ENCODE measurements around the gene TMEM82.

DNA sequence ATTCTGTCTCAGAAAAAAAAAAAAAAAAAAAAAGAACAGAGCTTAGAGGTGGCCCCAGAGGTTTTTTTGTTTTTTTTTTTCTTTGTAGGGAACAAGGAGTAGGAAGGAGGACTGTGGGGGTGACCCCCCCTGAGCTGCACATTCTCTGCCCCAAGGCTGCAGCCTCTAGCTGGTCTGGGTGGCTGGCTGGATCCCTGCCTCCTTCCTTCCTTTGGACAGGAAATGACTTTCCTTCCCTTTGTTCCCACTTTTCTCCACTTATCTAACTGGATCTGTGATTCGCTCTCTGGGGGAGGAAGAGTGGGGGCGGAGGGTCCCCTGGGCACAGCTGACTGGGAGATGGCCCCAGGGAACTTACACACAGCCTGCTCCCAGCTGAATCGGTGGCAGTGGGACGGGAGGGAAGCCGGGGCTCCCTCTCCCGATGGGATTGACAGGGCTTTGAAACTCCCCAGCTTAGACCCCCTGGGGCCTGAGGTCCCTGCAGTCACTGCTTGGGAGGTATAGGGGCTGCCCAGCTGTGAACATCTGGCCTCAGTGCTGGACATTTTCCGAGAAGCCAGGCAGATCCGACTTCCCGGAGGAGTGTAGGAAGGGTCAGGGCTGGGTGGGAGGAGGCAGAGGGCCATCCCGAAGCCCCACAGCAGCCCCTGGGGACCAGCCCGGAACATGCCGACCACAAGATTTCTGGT, 18.4 kb downstream of the TMEM82 start:
- TF ChIP-seq, protein P1, sequence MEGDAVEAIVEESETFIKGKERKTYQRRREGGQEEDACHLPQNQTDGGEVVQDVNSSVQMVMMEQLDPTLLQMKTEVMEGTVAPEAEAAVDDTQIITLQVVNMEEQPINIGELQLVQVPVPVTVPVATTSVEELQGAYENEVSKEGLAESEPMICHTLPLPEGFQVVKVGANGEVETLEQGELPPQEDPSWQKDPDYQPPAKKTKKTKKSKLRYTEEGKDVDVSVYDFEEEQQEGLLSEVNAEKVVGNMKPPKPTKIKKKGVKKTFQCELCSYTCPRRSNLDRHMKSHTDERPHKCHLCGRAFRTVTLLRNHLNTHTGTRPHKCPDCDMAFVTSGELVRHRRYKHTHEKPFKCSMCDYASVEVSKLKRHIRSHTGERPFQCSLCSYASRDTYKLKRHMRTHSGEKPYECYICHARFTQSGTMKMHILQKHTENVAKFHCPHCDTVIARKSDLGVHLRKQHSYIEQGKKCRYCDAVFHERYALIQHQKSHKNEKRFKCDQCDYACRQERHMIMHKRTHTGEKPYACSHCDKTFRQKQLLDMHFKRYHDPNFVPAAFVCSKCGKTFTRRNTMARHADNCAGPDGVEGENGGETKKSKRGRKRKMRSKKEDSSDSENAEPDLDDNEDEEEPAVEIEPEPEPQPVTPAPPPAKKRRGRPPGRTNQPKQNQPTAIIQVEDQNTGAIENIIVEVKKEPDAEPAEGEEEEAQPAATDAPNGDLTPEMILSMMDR (IDR thresholded peaks at IDR 0.05 in 8 of 11, conservative IDR thresholded peaks at IDR 0.05 in 3 of 11) = no peak
- TF ChIP-seq POLR2AphosphoS5 (IDR thresholded peaks at IDR 0.05) (peak; percentile 47 to 73 (median 66)), POLR2A (IDR thresholded peaks at IDR 0.05) (no peak)

Data from spleen (tissue), 7 donors.